ENCODE data around the gene NRN1.

NRN1 gene

DNA sequence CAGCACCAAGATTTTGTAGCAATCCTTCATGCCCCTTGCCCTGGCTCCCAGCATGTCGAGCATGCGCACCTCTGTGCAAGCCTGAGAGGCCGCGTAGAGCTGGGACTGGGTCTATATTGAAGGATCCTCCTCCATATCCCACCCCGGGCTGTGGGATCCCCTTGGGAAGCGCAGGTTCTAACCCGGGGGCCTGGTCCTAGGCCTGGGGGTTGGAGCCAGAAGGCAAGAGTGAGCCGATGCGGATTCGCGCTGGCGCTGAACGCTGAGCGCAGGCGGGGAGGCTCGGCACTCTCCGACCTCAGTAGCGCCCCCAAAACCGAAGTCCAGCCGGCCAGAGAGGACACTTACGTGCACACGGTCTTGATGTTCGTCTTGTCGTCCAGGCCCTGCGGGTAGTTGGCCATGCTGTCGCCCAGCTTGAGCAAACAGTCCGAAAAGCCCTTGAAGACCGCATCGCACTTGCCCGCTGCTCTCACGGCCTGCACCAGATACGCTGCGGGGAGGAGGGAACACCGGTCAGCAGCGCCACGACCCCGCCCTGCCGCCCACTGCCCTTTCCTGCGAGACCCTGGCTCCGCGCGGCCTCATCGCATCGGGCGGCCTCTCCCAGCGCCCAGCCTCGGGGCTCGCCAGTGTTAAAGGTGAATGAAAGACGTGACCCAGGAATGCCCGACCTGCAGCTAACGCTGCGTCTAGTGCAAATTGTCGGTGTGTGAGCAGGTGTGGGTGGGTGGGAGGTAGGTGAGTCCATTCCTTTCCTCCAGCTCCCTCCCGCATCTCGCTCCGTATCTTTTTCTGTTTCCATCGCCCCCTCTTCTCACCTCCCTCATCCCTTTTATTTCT is 4.5 kb downstream of the NRN1 start:
- no peak for DNase-seq

DNA sequence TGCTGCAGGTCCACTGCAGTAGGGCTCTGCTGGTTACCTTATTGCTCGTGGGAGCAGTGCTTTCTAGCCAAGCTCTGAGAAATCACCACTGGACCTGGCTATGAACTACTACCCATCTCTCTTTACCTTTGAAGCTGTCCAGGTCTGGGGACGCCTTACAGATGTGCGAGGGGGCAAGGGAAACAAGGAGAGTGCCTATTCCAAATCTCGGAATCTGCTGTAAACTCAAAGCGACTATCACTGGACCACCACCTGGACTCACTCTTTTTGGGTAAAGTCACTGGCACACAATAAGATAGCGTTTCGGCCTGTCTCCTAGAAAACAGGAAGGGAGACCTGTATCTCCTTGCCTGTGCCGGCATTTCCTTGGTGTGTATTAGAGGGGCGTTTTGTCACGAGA is 5.3 kb downstream of the NRN1 start:
- no peak for DNase-seq

DNA sequence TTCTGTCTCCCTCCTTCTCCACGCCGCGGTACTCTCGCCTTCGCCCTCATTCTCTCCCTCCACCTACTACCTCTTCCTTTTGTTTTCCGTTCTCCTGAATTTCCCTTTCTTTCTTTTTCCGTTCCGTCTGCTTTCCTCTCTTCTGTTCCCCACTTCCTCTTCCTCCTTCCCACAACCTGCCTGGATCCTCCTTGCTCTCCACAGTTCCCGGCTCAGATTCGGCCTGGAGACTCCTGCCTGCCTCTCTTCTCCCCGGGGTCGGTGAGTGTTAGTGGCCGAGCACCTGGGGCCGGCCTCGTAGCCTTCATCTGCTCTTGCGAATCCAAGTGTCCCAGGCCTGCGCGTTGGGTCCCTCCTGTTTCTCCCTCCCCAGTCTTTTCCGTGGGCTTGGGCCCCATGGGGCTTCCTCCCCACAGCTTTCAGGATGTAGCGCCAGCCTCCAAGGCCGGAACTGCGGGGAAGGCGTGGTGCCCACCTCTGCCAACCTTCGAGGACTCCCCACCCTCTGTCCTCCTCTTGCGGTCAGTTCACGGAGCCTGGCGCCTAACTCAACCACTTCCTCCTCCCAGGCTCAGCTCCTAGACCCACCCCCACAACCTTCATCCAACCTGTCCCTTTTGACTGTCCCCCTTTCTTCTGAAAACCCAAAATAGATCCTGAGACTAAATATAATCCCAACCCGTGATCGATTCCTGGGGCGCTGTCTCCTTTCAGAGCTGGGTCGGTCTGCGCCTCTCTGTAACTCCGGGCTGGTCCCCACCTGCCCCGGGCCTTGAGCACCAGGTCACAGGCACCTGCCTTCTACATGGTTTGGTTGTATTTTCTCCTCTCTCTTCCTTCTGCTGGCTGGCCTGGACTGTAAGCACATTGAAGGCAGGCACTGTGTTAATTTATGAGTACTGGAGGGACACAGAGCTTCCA is 6.8 kb downstream of the NRN1 start:
- no peak for DNase-seq

GRCh38 chr6:5998711-5999687 is 7.7 kb downstream of the NRN1 start:
- DNase-seq, result no peak

GRCh38 chr6:5998236-5998635 is 8.5 kb downstream of the NRN1 start:
- no peak for DNase-seq

DNA sequence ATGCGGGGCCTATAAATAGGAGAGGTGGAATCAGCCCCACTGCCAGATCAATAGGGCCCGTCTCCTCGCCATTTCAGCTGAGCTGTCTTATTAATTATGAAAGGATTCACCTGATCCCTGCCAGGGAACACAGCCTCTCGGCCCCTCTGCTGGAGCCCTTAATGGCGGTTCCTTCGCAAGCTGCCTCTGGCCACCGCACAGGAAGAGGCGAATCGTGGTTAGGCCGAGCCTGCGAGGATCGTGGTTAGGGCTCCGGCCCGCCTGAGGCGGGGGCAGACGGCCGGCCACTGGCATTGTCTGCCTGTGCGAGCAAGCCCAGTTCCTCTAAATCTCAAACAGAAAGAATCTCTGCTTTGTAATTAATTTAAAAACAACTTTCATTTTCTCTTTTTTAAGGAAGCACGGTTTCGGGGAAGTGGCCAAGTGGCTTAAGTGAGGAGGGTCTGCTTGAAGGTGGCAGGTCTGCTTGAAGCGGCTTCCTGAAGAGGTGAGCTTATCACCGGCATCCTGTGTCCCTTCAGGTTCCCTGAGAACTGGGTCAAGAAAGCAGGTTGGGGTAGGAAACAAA is 9.2 kb downstream of the NRN1 start:
- DNase-seq, result no peak

- no peak for DNase-seq
Observed at GRCh38 chr6:5996714-5997419, 9.9 kb downstream of the NRN1 start.

- peak; percentile 30 for DNase-seq
Observed at GRCh38 chr6:5995949-5996713, 10.6 kb downstream of the NRN1 start.

- DNase-seq, result no peak
Observed at GRCh38 chr6:5995658-5995948, 11.1 kb downstream of the NRN1 start.

DNA sequence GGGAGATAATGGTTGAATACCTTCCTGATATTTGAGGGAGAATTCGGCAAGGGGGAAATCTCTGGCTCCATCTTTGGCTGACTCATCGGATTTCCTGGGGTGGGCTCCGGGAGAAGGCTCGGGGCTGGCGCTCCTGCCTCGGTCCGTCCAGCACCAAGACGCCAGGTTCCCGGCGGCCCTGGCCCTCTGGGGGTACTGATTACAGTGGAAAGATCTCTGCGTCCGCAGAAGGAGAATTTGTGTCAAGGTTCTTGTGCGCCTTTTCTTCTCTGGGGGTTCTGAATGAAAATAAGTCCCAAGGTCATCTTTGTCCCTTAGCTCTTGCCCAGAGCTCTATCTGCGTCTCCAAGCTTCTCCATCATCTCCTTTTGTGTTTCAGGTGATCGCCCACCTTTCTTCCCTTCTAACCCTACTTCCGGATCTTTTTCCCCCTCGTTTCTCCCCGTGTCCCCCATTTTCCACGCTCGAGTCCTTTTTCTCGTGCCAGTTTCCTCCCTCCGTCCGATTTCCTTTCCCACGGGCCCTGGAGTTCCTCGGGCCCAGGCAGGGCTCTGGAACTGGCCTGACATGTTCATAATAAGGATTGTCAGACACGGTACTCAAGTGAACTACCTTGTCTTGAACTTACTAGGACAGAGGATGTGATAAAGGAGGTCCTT is 11.6 kb downstream of the NRN1 start:
- no peak for DNase-seq

DNA sequence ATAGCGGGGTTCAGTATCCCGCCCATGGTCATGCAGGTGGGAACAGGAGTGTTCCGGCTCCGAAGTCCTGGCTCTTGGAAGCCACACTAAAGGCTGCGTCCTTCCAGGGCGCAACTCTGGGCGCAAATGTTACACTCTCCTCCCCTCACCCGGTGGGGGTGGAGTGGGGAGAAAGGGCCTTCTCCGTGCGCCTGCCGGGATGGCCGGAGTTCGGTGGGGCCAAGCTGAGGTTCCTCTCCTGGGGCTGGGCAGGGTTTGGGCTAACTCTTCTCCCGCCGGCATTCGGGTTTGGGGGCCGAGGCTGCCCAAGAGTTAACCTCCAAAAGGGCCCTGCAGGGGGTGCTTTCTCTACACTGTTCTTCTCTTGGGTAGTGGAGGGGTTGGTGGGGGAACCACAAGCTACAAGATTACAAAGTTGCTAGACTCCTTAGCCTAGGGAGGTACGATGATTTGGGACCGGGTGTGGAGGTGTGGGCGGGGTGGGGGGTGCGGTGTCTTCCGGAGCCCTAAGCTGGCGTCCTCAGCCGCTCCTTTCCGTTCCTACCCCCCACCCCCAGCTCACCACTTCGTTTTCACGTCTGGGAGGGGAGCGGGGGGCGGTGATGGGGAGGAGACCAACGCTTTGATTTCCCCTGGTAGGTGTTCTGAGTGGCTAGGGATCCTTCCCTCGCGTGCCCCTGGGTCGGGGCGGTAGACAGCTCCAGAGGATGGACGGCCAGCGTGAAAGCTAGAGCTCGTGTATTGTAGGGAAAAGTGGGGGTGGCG is 12.3 kb downstream of the NRN1 start:
- no peak for DNase-seq

DNA sequence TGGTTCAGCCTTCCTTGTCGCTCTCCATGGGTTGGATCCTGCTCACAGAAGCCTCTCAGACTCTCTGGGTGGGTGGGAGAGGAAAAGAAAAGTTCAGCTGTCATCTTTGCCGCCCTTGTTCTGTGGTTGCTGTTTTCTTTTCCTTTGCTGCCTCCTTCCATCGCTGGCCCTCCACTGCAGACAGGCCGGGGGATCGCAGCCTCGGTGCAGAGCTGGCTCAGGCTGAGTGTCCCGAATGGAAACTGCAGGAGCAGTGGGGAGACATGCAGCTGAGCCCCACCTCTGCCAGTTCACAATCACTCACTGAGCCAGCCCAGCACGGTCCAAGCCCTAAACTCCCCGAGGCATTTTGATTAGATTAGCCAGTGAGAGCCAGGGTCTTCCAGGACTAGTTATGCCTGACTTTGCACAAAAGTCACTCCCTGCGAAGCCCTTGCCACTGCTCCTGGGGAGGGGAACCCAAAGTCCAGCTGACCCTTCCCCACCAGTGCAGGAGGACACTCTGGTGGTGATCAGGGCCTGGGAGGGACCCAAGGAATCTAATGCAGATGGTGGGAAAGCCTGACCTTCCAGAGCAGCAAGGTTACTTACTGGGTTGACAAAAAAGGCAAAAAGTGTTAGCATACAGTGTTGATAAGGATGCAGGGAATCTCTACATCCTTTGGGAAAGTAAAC is 14.0 kb downstream of the NRN1 start:
- DNase-seq, result no peak

- no peak for DNase-seq
Observed at GRCh38 chr6:5990786-5991185, 15.9 kb downstream of the NRN1 start.

GRCh38 chr6:5989141-5989723 is 17.5 kb downstream of the NRN1 start:
- no peak for DNase-seq

GRCh38 chr6:5986861-5987260 is 19.9 kb downstream of the NRN1 start:
- peak; percentile 42 for DNase-seq

DNA sequence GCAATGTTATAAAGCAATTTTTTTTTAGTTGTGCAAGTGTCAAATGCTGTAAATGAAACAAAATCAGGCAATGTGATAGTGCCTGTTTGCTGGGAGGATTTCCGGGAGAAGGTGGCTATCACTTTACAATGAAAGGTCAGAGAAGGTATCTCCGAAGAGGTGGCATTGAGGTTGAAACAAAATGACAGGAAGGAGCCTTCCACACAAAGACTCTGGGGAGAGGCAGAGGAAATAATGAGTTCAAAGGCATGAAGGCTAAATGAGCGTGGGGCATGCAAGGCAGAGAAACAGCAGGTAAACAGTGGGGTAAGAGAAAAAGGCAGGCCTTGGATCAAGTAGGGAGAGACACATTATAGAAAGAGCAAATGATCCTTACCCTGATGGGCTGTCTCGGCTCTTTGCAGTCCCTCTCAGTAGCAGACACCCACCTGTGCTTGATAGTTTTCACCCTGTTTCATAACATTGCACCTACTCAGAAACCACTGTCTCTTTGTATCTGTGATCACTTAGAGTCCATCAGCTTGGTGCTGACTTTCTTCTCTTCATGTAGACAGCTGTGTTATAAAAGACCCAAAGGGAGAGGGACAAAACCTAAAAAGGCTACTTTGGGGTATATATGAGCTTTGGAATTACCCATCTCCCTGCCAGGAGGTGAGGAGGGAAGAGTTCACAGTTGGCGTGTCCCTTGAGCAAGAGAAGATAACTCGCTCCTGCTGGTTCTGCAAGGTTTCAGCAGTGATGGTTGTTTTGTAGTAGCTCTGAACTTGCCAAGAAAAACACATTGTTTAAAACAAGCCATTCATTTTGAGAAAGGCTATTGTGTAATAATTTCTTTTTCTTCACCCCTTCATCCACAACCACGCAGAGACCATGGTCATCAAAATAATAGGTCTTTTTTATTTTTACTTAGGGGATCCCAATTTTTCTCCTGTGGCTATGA is 22.3 kb downstream of the NRN1 start:
- no peak for DNase-seq

Data from activated CD4-positive, alpha-beta T cell treated with anti-CD3 and anti-CD28 coated beads, Interleukin-2, Interleukin-6, amounts not matched to agents 100 ng/mL and 50 ng/mL, durations not matched to agents 16 hours and 8 hours (primary cell).